NCI-H1048 (cell line): ENCODE results near the gene LEMD3.

ENCODE experiments used
- DNase-seq: peaks from one replicate; lab custom pipeline; 2025; lab: John Stamatoyannopoulos, UW

LEMD3 gene

DNA sequence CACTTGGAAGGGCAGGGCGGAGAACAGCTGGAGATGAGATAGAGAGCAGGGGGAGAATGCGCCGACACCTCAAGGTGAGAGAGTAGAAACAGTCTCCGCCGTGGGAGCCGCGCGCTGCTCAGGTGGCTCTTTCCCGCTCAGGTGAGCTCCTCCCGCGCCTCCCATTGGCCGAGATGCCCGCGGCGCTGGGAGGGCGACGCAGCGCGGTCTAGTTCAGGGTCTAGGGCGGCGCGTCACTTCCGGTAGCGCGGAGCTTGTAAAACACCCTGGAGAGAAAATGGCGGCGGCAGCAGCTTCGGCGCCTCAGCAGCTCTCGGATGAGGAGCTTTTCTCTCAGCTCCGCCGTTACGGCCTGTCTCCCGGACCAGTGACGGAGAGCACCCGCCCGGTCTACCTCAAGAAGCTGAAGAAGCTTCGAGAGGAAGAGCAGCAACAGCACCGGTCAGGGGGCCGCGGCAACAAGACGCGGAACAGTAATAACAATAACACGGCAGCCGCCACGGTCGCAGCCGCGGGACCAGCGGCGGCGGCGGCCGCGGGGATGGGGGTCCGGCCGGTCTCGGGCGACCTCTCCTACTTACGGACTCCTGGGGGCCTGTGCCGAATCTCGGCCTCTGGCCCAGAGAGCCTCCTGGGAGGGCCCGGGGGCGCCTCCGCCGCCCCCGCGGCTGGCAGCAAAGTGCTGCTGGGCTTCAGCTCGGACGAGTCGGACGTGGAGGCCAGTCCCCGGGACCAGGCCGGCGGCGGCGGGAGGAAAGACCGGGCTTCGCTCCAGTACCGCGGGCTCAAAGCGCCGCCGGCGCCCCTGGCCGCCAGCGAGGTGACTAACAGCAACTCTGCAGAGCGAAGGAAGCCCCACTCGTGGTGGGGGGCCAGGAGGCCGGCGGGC is at the start of gene LEMD3:
Gene LEMD3 (plus strand): TSS at position 264 of the 889 bp plus-strand sequence. CDS start 14 bp downstream, at position 278.
- peak; percentile 93 for DNase-seq

DNA sequence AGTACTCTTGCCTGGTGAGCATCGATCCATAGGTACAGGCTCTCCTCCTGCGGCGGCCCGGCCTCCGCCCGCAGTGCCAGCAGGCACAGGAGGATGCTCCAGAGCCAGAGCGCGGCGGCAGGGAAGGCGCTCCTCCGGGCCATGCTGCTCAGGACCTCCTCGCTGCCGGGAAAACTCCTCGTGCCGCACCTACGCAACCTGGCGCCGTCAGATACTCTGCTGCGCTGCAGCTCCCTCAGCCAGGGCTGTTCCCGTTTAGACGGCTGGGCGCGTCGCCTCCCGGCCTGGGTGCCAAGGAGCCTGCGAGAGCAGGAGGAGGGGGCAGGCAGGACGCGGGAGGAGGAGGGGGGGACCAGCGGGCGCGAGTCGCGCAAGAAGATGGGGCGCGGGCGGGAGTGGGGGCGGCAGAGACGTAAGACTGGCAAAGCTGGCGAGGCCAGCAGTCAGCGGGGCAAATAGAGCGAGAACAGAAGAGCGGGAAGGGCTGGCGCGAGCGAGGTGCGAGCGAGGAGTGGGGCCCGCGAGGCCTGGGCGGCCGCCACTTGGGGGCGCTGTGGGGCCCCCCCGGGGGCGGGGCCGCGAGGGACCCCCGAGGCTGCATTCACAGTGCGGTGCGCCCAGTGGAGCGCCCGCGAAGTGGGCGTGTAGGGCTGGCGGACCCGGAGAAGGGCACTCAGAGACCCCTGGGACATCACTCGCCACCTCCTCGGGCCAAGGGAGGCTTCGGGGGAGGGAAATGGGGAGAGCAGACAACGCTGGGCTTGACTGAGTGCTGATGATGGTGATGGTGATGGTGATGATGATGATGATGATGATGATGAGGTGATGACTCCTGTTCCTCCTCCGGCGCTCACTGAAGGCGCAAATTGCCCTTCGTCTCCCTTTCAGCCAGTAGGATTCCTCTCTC is 48.1 kb upstream of the LEMD3 start, which contains the start of gene WIF1:
Gene WIF1 (minus strand): TSS at position 257 of the 907 bp plus-strand sequence. CDS start 114 bp downstream, at position 143.
- DNase-seq = no peak

GRCh38 chr12:65121956-65122469 is 47.4 kb upstream of the LEMD3 start:
- DNase-seq = no peak

GRCh38 chr12:65122703-65123102 is 46.7 kb upstream of the LEMD3 start:
- DNase-seq = no peak

DNA sequence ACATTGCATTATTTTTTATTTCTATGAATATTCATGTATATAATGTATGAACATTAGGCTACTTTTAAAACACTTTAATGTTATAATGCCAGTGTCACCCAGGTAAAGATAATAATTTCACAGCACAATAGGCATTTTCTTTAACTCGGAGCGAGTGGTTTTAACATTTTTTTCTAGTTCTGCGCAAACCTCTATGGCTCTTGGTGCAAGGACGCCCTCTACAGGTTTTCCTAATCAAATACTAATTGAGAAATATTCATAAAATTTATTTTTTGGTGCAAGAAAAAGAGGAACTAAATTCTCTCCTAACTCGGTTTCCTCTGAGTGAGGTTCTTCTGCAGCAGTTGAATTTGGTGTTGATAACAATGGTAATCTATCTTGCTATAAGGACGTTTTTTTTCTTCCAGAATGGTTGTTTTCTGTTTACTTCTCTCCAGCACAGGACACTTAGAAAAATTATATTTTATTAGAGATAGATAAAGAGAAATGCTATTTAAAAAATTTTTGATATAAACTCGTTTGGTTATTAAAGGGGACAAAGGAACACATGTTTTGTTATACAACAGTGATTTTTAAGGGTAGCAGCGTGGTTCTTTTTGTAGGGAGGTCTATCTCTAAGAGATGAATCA is 45.8 kb upstream of the LEMD3 start:
- no peak for DNase-seq

GRCh38 chr12:65125247-65125646 is 44.1 kb upstream of the LEMD3 start:
- no peak for DNase-seq

- no peak for DNase-seq
These were observed 43.4 kb upstream of the LEMD3 start for GRCh38 chr12:65125975-65126374.

GRCh38 chr12:65126482-65126881 is 42.9 kb upstream of the LEMD3 start:
- DNase-seq = no peak

- DNase-seq = no peak
These were observed 35.5 kb upstream of the LEMD3 start for GRCh38 chr12:65133879-65134278.

DNA sequence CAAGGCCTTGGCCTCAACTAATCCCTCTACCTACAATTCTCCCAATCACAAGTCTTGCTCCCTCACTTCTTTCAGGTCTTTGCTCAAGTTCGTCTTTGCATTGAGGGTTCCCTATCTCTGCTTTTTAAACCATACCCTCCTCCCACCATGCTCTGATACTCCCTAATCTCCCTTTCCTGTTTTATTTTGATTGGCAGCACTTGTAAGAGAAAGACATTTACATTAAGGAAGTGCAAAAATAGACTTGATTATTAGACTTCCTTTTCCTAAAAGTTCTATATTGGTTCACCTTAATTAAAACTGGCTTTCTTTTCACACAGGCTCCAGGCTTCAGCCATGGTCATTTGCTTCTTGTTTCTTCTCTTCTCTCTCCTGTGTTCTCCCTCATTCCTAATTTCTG is 30.0 kb upstream of the LEMD3 start:
- no peak for DNase-seq

GRCh38 chr12:65140738-65141137 is 28.6 kb upstream of the LEMD3 start:
- no peak for DNase-seq

- no peak for DNase-seq
These were observed 22.0 kb upstream of the LEMD3 start for GRCh38 chr12:65147312-65147905.

DNA sequence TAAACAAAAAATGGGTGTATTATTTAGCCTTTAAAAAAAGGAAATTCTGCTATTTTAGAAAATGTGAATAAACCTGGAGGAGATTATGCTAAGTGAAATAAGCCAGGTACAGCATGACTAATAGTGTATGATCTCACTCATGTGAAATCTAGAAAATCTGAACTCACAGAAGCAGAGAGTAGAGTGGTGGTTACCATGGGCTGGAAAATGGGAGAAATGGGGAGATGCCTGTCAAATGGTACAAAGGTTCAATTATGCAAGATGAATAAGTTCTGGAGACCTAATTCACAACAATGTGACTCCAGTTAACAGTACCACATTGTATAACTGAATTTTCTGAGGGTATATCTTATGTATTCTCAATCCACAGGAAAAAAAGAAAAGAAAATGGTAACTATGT is 17.4 kb upstream of the LEMD3 start:
- no peak for DNase-seq

DNA sequence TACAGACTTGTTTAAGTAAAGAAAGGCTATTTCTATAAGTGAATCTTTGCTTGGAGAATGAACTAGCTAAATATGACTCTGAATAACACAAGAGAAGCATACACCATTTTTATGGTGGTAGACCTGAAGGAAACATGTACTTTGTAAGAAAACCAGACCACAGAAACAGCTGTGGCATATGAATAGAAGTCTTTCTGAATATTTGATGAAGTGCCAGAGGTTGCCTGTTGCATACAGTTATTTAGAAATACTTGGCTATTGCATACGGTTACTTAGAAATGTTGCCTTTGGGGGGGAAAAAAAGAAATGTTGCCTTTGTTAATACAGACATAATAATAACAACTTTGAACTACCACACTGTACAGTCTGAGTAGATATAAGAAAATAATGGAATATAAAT is 16.8 kb upstream of the LEMD3 start:
- no peak for DNase-seq

DNA sequence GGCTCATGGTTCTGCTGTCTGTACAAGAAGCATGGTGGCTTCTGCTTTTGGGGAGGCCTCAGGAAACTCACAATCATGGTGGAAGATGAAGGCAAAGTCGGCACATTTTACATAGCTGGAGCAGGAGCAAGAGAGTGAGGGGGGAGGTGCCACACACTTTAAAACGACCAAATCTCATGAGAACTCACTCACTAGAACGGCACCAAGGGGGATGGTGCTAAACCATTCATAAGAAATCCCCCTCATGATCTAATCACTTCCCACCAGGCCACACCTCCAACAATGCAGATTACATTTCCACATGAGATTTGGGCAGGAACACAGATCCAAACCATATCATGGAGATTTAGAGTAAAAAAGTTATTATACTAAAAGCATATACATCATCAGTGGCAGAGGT is 13.6 kb upstream of the LEMD3 start:
- no peak for DNase-seq

DNA sequence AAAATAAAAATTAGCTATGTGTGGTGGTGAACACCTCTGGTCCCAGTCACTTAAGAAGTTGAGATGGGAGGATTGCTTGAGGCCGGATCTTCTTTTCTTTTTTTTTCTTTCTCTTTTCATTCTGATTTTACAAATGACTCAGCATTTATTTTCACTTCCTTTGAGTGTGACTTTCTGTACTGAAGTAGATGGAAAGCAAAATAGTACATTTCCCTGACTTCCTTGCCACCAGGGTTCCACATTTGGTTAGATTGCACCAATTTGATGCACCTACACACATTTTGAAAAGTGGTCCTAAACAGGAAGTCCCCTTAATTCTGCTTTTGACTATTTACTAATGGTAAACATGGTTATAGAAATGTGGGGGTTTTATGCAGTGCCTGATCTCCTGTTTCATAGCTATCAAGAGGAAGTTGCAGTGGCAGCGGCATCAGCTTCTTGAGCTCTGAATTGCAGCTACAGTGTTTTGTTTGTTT is 13.0 kb upstream of the LEMD3 start:
- no peak for DNase-seq

DNA sequence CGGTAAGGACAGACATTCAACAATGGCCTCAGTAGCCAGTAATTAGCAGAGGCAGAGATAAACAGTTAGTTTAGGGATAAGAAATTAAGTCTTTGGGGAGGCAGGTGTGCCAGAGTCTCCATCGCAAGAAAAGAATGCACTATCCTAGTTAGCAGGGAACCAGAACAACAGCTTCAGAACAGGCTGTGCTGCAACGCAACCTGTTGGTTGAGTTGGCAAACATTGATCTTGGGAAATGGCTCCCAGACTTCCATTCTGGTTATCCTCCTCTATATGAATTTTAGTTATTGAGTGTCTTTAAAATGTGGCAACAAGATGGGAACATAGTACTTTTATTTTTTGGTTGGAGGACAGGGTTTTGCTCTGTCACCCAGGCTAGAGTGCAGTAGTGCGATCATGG is 12.3 kb upstream of the LEMD3 start:
- no peak for DNase-seq

DNA sequence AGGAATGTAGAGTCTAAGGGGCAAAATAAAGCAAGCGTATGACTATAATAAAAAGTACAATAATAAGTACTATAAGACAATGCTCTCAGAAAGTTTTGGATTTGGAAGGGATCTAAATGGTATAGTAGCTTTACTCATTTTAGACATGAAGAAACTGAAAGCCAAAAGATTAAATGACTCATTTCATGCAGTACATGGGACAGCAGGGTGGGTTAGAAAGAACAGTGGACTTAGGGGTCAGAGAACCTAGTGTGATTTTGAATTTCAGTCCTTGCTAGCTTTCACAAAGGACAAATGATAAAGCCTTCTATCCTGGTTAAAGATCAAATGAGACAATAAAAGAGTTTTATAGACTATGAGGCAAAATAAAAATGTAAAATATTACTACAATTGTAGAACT is 6.8 kb upstream of the LEMD3 start:
- no peak for DNase-seq

DNA sequence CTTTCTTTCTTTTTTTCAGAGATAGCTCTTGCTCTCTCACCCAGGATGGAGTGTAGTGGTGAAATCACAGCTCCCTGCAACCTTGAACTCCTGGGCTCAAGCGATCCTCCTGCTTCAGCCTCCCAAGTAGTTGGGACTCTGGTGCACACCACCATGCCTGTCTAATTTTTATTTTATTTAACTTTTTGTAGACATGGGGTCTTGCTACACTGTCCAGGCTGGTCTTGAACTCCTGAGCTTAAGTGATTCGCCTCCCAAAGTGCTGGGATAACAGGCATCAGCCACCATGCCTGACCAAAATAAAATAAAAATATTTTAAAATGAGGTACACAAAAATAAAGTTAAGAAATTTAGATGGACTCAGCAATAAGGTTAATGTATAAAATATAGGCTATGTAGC is 5.1 kb upstream of the LEMD3 start:
- no peak for DNase-seq

GRCh38 chr12:65164774-65165173 is 4.6 kb upstream of the LEMD3 start:
- DNase-seq = no peak

- no peak for DNase-seq
These were observed 583 bp upstream of the LEMD3 start for GRCh38 chr12:65168681-65169319.
